Measurements from ENCODE around the gene KLHL3.

The KLHL3 gene

DNA sequence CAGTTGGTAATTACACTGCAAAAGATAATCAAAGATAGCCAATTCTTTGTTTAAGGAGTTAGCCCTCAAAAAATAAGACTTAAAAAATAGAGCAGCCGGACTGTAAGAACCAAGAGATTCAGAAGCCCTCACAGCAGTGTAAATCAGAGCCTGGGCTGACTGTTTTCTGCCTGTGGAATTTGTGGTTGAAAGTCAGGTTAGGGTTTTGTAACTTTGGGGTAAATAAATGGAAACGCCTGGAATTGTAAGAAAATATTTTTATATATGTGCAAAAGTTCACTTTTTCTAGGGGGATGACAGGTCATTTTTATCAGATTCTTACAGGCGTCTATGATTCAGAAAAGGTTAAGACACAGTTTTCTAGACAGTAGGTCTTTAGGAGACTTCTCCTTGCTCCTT is 35.6 kb downstream of the KLHL3 start:
- no peak overlapping the region for H3K27ac ChIP-seq (ENCODE audit: low read depth, low read length, poor library complexity, severe bottlenecking)
- H3F3A ChIP-seq (ENCODE audit: insufficient read depth, low read length), result no peaks in the 10 kb centered on the region
- TF ChIP-seq EZH2 (IDR thresholded peaks at IDR 0.05; ENCODE audit: borderline replicate concordance, low read length), result no peak
- TF ChIP-seq, protein P1, sequence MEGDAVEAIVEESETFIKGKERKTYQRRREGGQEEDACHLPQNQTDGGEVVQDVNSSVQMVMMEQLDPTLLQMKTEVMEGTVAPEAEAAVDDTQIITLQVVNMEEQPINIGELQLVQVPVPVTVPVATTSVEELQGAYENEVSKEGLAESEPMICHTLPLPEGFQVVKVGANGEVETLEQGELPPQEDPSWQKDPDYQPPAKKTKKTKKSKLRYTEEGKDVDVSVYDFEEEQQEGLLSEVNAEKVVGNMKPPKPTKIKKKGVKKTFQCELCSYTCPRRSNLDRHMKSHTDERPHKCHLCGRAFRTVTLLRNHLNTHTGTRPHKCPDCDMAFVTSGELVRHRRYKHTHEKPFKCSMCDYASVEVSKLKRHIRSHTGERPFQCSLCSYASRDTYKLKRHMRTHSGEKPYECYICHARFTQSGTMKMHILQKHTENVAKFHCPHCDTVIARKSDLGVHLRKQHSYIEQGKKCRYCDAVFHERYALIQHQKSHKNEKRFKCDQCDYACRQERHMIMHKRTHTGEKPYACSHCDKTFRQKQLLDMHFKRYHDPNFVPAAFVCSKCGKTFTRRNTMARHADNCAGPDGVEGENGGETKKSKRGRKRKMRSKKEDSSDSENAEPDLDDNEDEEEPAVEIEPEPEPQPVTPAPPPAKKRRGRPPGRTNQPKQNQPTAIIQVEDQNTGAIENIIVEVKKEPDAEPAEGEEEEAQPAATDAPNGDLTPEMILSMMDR (IDR thresholded peaks at IDR 0.05; ENCODE audit: low read length), result no peak
- H3K4me2 ChIP-seq (ENCODE audit: low read length), result no peak overlapping the region
- H3K9me2 ChIP-seq (ENCODE audit: low read depth, low read length), result no peaks in the 10 kb centered on the region
- no peaks in the 10 kb centered on the region for H3K36me3 ChIP-seq (ENCODE audit: insufficient read depth, low read length)
- no peaks in the 10 kb centered on the region for H4K20me1 ChIP-seq (ENCODE audit: insufficient read depth, low read length)
- no peaks in the 10 kb centered on the region; the same call in 1 of the 2 replicates for H3K27me3 ChIP-seq (ENCODE audit: insufficient read depth, low read length)
- no peaks in the 10 kb centered on the region for H3K79me2 ChIP-seq (ENCODE audit: insufficient read depth, low read length)
- H3K9me3 ChIP-seq (ENCODE audit: low read length), result no peaks in the 10 kb centered on the region
- no peak overlapping the region for H2AFZ ChIP-seq (ENCODE audit: low read length)
- H3K9ac ChIP-seq (ENCODE audit: low read length), result no peak overlapping the region
- no peaks in the 10 kb centered on the region for H3K4me1 ChIP-seq (ENCODE audit: insufficient read depth, low read length, severe bottlenecking)
- no peak overlapping the region for H3K4me3 ChIP-seq (ENCODE audit: low read depth, low read length, poor library complexity, severe bottlenecking)

DNA sequence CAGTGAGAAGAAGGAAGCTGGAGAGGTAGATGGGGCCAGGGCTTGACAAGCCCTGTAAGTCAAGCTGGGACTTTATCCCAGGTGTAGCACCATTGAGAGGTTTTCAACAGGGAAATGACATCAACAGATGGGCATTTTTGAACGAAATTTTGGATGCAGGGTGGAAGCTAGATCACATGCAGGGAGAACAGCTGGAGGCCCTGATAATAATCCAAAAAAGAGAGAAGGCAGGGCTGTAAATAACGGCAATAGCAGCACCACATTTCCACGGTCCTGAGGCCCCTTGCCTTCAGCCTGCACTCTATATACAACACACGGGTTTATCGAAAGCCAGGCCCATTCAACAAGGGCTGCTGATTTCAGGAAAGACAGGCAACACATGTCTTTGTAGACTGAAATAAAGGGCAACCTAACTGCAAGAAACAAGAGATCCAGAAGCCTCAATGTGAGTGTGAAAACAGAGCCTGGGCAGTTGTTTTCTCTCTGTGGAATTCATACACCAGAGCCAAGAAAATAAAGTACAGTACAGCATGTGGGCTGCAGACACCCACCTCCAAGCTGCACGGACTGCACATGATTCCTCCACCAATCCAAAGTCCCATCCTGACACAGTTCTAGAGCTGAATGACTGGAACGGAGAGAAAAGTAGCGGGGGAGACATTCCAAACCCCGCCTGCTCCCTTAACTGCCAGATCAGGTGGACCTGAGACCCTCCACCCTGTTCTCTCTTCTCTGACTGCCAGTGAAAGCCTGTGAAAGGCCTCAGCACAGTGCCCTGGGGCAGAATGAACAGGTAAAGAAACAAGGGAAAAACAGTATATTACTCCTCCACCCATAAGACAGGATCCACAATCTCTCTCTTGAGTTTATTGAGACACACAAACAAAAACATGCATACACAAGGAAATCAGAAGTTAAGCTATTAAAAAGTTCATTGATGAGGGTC is 36.3 kb downstream of the KLHL3 start:
- H3K36me3 ChIP-seq (ENCODE audit: insufficient read depth, low read length), result no peaks in the 10 kb centered on the region
- TF ChIP-seq, protein P1 (IDR thresholded peaks at IDR 0.05; ENCODE audit: low read length), result no peak
- TF ChIP-seq EZH2 (IDR thresholded peaks at IDR 0.05; ENCODE audit: borderline replicate concordance, low read length), result no peak
- no peak overlapping the region for H3K4me3 ChIP-seq (ENCODE audit: low read depth, low read length, poor library complexity, severe bottlenecking)
- H3K4me2 ChIP-seq (ENCODE audit: low read length), result no peak overlapping the region
- no peaks in the 10 kb centered on the region for H3K9me3 ChIP-seq (ENCODE audit: low read length)
- no peak overlapping the region for H2AFZ ChIP-seq (ENCODE audit: low read length)
- H3K27me3 ChIP-seq (ENCODE audit: insufficient read depth, low read length), result peaks cover 1% of the 10 kb centered on the region
- no peaks in the 10 kb centered on the region for H3F3A ChIP-seq (ENCODE audit: insufficient read depth, low read length)
- no peaks in the 10 kb centered on the region for H4K20me1 ChIP-seq (ENCODE audit: insufficient read depth, low read length)
- H3K27ac ChIP-seq (ENCODE audit: low read depth, low read length, poor library complexity, severe bottlenecking), result no peak overlapping the region
- H3K79me2 ChIP-seq (ENCODE audit: insufficient read depth, low read length), result no peaks in the 10 kb centered on the region
- no peak overlapping the region for H3K9ac ChIP-seq (ENCODE audit: low read length)
- no peaks in the 10 kb centered on the region for H3K4me1 ChIP-seq (ENCODE audit: insufficient read depth, low read length, severe bottlenecking)
- no peaks in the 10 kb centered on the region for H3K9me2 ChIP-seq (ENCODE audit: low read depth, low read length)

DNA sequence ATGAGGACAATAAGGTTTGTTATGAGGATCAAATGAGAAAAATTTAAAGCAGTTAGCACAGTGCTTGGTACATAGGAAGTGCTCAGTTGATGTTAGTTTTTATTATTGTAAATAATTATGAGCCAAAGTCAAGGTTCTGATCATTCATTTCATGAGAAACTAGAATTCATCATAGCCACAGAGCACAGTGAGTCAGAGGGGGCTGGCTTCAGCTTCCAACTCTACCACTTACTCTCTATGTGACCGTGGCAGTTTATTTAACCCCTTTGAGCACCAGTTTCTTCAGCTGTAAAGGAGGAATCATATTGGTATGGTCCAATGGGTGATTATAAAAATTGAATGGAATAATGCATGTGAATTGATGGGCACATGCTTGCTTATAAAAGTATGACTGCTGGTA is 39.4 kb downstream of the KLHL3 start:
- Histone ChIP-seq H4K20me1 (ENCODE audit: insufficient read depth, low read length) (no peaks in the 10 kb centered on the region), H3K4me2 (ENCODE audit: low read length) (no peak overlapping the region), H3K27ac (ENCODE audit: low read depth, low read length, poor library complexity, severe bottlenecking) (no peak overlapping the region), H3K4me3 (ENCODE audit: low read depth, low read length, poor library complexity, severe bottlenecking) (no peak overlapping the region), H2AFZ (ENCODE audit: low read length) (no peak overlapping the region), H3K9me3 (ENCODE audit: low read length) (no peaks in the 10 kb centered on the region), H3K36me3 (ENCODE audit: insufficient read depth, low read length) (no peaks in the 10 kb centered on the region), H3F3A (ENCODE audit: insufficient read depth, low read length) (no peaks in the 10 kb centered on the region), H3K4me1 (ENCODE audit: insufficient read depth, low read length, severe bottlenecking) (no peaks in the 10 kb centered on the region), H3K27me3 (ENCODE audit: insufficient read depth, low read length) (peaks cover 4% of the 10 kb centered on the region), H3K9me2 (ENCODE audit: low read depth, low read length) (no peaks in the 10 kb centered on the region), H3K79me2 (ENCODE audit: insufficient read depth, low read length) (no peaks in the 10 kb centered on the region), H3K9ac (ENCODE audit: low read length) (no peak overlapping the region)
- TF ChIP-seq, protein P1 (IDR thresholded peaks at IDR 0.05; ENCODE audit: low read length), result no peak
- no peak for TF ChIP-seq EZH2 (IDR thresholded peaks at IDR 0.05; ENCODE audit: borderline replicate concordance, low read length)

Measured in OCI-LY1 (cell line).